GM21367 (cell line): ENCODE data around the gene HMGN1.
"Not testable (repeated sequence)": the region's sequence is repeated elsewhere in the genome, so short reads cannot be mapped to it uniquely, and the experiment has no call there.

ENCODE experiments used
- ATAC-seq: cut with Tn5 transposase; IDR thresholded peaks from one replicate; pipeline ENCODE4 v1.9.1; 2021; ENCODE audit not compliant: unreplicated experiment

HMGN1 gene

GRCh38 chr21:39369896-39370288 lies 21.0 kb upstream of the HMGN1 start:
- ATAC-seq = not testable (repeated sequence)

DNA sequence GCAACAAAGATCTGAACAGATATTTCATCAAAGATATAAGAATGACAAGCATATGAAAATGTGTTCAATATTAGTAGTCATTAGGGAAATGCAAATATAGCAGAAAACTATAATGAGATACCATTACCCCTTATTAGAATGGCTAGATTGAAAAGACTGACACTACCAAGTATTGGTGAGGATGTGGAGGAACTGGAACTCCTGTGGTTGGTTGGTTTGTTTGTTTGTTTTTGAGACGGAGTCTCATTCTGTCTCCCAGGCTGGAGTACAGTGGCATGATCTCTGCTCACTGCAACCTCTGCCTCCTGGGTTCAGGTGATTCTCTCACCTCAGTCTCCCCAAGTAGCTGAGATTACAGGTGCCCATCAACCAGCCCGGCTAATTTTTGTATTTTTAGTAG lies 18.9 kb upstream of the HMGN1 start:
- ATAC-seq = no peak

DNA sequence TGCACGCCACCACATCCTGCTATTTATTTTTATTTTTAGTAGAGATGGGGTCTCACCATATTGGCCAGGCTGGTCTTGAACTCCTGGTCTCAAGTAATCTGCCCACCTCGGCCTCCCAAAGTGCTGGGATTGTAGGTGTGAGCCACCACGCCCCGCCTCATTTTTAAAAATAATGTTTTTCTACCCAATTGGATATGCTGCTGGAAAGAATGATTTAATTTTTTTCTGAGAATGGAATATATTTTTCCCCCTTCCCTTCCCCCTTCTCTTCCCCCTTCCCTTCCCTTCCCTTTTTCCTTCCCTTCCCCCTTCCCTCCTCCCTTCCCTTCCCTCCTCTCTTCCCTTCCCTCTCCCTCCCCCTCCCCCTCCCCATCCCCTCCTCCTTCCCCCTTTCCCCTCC lies 17.7 kb upstream of the HMGN1 start:
- ATAC-seq = no peak

DNA sequence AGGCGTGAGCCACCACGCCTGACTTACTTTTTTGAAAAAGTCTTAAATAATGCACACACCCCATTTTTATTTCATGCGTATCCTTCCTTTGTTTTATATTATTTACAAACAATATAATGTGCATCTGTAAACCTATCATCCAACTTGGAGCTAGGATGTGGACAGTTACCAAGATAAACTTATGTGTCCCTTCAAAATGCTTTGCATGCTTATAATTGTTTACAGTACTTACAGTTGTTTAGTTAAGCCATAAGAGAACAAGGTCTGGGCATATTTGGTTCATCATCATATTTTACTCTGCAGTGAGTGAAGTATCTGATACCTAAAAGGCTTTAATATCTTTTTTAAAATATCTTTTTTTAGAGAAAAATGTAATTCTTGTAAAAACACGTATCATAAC lies 16.1 kb upstream of the HMGN1 start:
- no peak for ATAC-seq

DNA sequence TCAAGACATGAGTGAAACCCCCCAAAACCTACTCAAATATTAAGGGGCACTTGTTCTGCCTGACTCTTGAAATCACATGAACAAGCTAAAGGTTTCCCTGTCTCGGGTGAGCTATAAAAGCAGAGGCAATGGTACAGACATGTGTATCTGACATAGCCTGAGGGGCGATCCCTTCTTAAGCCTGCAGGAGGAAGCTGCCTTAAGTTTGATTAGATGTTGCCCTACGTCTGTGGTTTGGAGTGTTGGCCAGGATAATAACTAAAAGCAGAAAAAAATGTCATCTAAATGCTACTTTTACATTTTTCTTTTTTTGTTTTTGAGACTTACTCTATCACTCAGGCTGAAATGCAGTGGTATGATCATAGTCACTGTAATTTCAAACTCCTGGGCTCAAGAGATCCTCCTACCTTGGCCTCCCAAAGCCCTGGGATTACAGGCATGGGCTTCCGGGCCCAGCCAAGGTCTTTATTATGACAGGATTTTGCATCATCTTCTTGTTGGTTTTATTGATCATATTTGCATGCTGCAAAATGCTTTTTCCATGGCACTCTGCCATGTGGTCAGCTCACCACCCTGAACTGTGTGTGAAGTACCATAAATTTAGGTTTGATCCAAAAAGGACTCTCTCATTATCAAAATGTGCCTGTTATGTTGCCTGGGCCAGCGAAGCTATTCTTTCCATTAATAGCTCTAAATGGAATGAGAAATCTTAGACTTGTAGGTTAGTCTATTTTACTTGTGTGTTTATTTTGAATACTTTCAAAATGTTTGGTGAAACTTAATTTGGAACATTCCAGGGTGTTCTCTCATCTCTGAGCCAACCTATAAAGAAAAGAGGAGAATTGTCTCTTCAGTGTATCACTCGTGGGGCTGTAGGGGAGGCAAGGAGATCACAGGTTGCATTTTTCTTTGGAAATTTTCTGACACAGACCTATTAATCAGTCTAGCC lies 15.0 kb upstream of the HMGN1 start:
- ATAC-seq = no peak

DNA sequence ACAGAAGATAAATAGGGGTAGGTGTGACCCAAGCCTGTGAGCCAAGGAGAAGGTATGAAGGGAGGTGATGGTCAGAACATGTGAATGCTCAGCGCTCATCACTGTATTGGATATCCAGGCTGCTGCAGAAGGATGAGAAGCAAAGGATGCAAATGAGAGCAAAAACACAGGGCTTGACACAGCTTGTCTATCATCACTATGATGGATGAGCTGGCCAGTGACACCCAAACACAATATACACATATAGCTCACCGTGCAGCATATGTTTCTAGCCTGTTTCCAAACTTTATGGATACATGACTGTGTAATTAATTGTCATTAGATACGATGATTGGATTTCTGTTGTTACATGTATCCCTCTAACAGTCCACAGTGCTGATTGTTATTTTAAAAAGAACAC lies 13.8 kb upstream of the HMGN1 start:
- ATAC-seq = no peak

DNA sequence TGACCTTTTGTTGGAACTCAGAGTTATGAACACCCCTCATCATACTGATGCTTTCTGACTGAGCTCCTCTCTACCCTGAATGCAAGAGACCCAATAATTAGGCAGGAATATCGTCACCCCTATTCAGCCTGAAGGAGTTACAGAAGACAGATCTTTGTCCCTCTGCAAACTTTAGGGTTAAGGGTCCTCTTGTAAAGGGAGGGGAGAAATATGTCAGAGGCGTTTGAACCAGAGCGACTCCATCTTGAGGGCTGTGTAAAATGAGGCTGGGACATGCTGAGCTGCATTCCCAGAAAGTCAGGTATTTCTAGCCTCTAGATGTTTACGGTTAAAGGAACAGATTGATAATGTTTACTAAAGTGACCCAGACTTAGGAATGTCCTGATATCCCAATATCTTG lies 10.5 kb upstream of the HMGN1 start:
- no peak for ATAC-seq

DNA sequence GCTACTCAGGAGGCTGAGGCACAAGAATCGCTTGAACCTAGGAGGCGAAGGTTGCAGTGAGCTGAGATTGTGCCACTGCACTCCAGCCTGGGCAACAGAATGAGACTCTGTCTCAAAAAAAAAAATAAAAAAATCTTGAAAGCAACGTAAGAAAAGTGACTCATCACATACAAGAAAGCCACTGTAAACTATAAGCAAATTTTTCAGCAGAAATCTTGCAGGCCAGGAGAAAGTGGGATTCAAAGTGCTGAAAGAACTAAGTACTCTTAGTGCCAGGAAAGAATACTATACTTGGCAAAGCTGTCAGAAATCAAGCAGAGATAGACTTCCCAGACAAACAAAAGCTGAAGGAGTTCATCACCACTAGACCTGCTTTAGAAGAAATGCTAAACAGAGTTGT lies 4.4 kb upstream of the HMGN1 start:
- no peak for ATAC-seq

- no peak for ATAC-seq
Measured at GRCh38 chr21:39350094-39351005, 1.5 kb upstream of the HMGN1 start.

- ATAC-seq = peak; percentile 81
Measured at GRCh38 chr21:39349211-39350093, 564 bp upstream of the HMGN1 start.

GRCh38 chr21:39348040-39348354 lies 891 bp downstream of the HMGN1 start:
- no peak for ATAC-seq

DNA sequence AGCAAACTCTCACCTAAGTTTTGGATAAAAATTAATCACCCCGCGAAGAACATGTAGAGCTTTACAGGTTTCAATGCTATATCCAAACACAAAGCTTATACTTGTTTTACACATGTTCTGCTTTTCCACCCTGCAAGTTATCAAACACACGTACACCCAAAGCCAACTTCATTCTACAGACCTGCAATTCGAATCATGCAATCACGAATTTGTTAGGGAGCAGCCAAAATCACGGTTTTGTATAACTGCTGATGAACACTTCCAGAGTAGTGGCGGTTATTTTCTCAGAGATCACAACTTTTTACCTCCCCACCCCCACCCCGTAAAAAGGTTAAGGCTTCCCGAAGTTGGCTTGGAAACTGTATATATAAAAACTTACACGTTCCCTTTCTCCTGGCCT lies 1.4 kb downstream of the HMGN1 start:
- ATAC-seq = no peak

DNA sequence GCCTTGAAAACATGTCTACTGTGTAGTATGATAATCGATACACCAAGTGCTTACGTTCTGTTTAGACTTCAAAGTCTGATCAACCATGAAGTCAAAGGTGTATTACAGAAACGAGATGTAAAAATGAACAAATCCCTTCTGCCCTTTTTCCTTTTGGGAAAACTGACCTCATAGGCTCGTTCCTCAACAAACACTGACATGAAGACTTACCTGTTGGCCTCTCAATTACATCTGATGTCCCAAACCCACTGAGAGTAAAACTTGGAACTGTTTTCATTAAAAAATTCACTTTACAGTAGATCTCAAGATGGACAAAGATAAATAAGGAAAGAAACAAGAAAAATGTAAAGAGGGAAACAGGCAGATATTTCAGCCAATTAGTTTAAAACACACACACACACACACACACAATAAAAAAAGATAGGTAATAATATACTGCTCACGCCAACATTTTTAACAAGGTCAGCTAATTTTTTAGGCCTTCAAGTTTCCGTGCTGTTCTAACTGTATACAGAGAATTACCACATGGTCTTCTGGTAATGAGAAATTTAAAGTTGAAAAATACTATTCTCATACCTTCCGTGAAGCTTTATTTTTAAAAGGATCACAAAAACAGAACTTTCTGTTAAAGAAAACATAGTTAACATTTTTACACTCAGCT lies 2.1 kb downstream of the HMGN1 start:
- ATAC-seq = no peak

DNA sequence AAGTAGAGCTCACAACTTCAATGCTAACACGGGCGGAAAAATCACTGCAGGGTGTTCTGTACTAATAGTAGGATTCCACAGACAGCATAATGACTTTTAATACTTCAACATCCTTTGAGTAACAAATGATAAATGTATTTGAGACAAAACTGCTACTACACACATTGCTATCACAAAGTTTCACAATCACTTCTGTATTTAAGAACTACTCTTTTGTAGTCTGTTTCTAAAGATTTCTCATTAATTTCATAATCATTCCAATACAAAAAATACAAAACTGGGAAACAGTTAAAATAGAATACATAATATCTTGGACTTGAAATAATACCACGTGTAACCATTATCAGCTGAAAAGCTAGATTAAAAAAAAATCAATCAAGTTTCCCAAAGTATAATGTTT lies 2.7 kb downstream of the HMGN1 start:
- no peak for ATAC-seq

DNA sequence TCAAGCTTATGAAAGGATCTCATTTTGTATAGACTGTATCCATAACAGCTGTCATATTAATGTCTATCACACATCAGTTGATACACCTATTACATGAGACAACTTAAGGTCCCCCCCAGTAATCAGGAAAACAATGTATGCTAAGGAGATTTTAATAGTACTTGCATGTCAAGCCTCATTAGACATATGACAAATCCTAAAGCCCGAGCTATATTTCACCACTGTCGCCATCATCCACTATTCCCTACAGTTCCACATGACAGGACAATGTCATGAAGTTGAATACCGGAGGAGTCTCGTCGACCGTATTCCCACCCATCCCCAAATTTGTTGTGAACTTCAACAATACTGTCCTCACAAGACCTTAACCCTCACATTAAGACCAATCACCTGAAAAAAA lies 3.4 kb downstream of the HMGN1 start:
- ATAC-seq = no peak

DNA sequence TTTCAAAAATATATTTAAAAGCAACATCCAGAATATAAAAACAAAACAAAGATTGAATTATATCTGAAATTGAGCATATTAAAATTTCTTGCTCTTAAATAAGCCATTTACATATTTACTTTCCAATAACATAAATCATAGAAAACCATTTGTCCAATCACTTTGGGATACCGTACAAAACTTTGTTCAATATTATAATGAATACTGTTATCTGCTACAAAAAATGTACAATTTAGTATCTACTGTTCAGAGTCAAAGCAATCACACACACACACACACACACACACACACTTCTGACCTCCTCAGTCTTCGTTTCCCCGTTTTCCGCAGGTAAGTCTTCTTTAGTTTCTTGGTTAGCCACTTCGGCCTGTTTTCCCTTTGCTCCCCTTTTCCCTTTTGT lies 4.0 kb downstream of the HMGN1 start:
- ATAC-seq = no peak

- no peak for ATAC-seq
Measured at GRCh38 chr21:39341249-39341923, 7.5 kb downstream of the HMGN1 start.

- no peak for ATAC-seq
Measured at GRCh38 chr21:39340687-39341086, 8.2 kb downstream of the HMGN1 start.

GRCh38 chr21:39339231-39339630 lies 9.7 kb downstream of the HMGN1 start:
- ATAC-seq = no peak

DNA sequence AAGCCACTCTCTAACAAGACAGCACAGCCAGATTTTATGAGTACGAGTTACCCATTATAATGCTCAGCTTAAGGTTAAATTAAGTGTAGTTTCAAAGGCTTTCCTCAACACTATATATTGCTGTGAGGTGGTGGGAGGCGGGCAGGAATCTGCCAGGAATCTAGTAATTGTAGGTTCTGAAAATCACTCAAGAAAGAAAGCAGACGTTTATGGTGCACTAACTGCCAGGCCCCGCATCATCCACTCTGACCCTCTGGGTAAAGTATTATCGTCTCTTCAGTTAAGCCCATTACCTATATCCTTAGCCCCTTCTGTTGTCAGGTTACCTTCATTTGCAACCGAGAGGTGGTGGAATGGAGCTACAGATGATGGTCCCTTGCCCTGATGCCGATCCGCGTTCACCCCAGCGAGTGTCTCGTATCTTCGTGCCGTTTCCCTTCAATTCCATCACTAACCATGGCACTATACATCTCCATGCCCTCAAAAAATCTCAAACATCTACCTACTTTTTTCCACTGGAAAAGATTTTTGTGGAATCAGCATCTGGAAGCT lies 12.4 kb downstream of the HMGN1 start:
- no peak for ATAC-seq
